SH-SY5Y (cell line): ENCODE results near the gene MAS1.

Experiments used
- GATA2 ChIP-seq: IDR thresholded peaks from 2 replicates; pipeline ENCODE4 v1.6.1; 2011; ENCODE audit warnings: mild to moderate bottlenecking, low read depth, low read length
- GATA3 ChIP-seq: IDR thresholded peaks from 2 replicates; pipeline ENCODE4 v1.6.1; 2011; ENCODE audit warnings: low read depth, mild to moderate bottlenecking, low read length, moderate library complexity

DNA sequence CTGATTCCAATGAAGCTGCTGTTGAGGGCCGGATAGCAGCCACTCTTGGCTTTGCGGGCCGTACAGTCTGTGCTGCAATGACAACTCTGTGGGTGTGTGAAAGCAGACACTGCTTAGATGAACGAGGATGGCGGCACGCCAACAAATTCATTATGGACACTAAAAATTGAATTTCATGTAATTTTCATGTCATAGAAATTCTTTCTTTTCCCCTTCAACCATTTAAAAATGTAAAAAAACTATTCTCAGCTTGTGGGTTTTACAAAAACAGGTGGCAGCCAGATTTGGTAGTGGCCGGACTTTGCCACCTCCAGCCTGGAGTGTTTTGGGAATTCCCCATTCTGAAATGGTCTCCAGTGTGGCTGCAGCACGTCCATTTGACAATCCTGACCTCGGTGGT is 26.0 kb downstream of the MAS1 start:
- TF ChIP-seq GATA2 (no peak), GATA3 (no peak)
